ENCODE measurements around the gene LDB2. TPM values are rescaled to one million over a fixed set of nuclear protein-coding genes. Genes with fewer than 3 reads are reported as not detected.

The LDB2 gene
- total RNA-seq, 4 donors from 2014 or later, result 33.7 to 191 (median 43.5) TPM

DNA sequence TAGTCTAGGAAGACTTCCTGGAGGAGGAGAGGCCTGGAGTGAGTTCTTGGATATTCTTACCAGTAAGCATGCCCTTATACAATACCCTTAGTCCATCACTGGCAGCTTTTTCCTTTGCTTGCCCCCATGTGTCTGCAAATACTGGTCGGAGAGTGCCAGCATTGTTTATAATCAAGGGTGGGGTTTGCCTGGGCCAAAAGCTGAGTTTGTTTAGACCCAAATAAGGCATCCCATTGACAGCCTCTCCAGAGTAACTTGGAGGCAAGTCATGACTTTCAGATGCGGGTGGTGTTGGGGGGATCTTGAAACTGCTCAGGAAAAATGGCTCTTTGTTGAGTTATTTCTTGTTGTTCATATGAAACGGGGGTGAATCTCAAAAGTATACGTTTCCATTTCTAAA lies 413.7 kb downstream of the LDB2 start:
- TF ChIP-seq, protein P1, sequence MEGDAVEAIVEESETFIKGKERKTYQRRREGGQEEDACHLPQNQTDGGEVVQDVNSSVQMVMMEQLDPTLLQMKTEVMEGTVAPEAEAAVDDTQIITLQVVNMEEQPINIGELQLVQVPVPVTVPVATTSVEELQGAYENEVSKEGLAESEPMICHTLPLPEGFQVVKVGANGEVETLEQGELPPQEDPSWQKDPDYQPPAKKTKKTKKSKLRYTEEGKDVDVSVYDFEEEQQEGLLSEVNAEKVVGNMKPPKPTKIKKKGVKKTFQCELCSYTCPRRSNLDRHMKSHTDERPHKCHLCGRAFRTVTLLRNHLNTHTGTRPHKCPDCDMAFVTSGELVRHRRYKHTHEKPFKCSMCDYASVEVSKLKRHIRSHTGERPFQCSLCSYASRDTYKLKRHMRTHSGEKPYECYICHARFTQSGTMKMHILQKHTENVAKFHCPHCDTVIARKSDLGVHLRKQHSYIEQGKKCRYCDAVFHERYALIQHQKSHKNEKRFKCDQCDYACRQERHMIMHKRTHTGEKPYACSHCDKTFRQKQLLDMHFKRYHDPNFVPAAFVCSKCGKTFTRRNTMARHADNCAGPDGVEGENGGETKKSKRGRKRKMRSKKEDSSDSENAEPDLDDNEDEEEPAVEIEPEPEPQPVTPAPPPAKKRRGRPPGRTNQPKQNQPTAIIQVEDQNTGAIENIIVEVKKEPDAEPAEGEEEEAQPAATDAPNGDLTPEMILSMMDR (IDR thresholded peaks at IDR 0.05), result no peak
- no peak for ATAC-seq (ENCODE audit: low FRiP score)
- DNase-seq (ENCODE audit: low spot score), result no peak

DNA sequence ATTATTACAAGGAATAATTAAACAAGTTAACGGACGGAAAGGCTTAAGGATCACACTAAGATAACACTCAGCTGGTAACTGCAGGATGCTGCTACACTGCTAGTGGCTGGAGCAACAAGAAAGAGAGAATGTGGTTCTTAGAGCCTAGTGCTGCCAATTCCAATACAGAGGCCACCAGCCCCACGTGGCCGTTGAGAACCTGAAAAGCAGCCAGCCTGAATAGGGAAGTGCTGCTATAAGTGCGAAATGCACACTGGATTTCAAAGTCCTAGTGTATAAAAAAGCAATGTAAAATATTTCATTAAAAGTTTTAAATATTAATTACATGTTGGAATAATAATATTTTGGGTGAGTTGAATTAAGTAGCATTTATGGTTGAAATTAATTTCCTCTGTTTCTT lies 414.9 kb downstream of the LDB2 start:
- ATAC-seq (ENCODE audit: low FRiP score) (no peak), DNase-seq (ENCODE audit: low spot score) (no peak)
- TF ChIP-seq, protein P1 (IDR thresholded peaks at IDR 0.05), result no peak

- no peak for DNase-seq (ENCODE audit: low spot score)
- TF ChIP-seq, protein P1 (IDR thresholded peaks at IDR 0.05), result no peak
- ATAC-seq (ENCODE audit: low FRiP score), result no peak
These were observed 418.4 kb downstream of the LDB2 start for GRCh38 chr4:16480011-16480410.

DNA sequence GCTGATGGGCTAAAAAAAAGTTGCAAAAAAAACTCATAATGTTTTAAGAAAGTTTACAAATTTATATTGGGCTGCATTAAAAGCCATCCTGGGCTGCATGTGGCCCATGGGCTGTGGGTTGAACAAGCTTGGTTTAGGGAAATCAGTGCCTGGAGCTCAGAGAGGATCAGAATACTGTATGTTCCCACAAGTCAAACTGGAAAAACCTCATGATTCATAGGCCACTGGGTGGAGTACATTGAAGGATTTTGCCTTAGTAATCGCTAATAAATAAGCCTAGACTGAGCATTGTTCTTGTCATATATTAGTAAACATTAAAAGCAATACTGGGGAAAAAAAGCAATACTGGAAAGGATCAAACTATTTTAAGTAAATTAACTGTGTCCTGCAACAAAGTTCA lies 425.9 kb downstream of the LDB2 start:
- ATAC-seq (ENCODE audit: low FRiP score) (no peak), DNase-seq (ENCODE audit: low spot score) (no peak)
- TF ChIP-seq, protein P1 (IDR thresholded peaks at IDR 0.05), result no peak

- DNase-seq (ENCODE audit: low spot score), result no peak
- ATAC-seq (ENCODE audit: low FRiP score), result no peak
- TF ChIP-seq, protein P1 (IDR thresholded peaks at IDR 0.05), result no peak
These were observed 431.4 kb downstream of the LDB2 start for GRCh38 chr4:16467061-16467460.

- TF ChIP-seq, protein P1 (IDR thresholded peaks at IDR 0.05), result no peak
- no peak for ATAC-seq (ENCODE audit: low FRiP score)
- no peak for DNase-seq (ENCODE audit: low spot score)
These were observed 431.9 kb downstream of the LDB2 start for GRCh38 chr4:16466581-16466980.

- ATAC-seq (ENCODE audit: low FRiP score) (no peak), DNase-seq (ENCODE audit: low spot score) (no peak)
- TF ChIP-seq, protein P1 (IDR thresholded peaks at IDR 0.05), result no peak
These were observed 433.8 kb downstream of the LDB2 start for GRCh38 chr4:16464651-16465050.
